Effector CD4-positive, alpha-beta T cell (primary cell): ENCODE data around the gene TSHR.
"Not testable (repeated sequence)": the region's sequence is repeated elsewhere in the genome, so short reads cannot be mapped to it uniquely, and the experiment has no call there.

Experiments used
- DNase-seq: peaks from one replicate; pipeline ENCODE4 v3.0.0-alpha.2; 2020

The TSHR gene

DNA sequence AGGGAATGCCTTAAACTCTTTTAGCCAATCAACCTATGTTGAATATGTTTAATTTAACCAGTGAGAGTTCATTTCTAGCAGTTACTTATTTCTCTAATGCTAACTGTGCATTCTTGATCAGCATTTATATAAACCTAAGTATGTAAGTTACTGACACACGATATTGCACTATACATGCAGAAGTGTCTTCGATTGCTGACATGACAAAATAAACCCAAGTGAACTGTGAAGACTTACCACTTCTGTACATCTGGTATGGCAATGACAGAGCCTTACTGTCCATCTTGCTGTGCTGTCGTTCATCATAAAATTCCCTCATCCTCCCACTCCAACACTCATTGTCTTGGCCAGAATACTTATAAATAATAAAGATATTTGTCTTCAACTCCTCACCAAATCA, 131.8 kb downstream of the TSHR start:
- no peak for DNase-seq

DNA sequence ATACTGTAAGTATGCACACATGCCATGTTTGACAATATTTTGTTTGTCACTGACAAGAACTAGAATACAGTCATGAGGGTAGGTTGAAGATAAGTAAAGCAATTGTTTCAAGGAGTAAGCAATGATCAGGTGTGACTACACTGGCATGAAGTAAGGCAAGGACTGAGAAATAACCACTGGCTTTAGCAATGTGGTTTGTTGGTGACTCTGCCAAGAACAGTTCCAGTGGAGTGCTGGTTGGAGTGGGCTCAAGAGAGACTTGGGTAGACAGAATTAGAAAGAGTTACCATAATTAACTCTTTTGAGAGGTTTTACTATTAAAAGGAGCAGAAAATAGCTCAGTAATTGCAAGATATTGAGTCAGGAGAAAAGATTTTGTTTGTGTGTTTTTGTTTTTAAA, 135.7 kb downstream of the TSHR start:
- DNase-seq: no peak

DNA sequence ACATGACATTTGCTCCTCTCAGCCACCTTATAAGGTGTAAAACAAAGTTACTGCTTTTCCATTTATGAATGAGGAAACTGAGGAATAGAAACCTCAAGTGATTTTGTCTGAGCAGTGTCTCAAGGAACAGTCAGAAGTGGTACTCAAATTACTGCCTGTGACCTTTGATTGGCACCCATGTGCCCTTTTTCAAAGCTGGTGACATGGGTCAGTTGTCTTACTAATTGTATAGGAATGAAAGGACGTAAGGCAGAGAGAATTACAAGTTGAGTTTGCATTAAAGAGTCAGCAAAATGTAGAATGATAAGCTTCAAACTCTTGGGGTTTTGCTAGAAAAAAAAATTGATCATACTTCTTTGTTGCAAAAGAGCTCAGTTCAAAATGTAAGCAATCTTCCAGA, 136.2 kb downstream of the TSHR start:
- DNase-seq: no peak

DNA sequence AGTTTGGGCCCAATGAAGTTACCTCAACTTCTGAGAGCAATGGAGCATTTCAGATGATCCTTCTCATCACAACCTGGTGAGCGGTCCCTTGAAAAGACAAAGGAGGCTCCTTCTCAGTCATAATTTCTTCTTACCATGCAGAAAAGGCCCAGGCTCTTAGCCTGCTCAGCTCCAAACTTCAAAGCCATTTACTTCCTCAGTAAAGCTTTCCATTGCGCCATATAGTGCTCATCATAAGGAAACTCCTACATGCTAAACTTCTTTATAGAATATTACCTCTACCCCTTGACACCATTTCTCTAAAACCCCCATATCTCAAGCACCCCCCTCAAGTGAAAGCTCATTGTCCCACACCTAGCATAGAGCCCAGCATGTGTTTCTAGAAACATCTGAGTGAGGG, 138.2 kb downstream of the TSHR start:
- no peak for DNase-seq

DNA sequence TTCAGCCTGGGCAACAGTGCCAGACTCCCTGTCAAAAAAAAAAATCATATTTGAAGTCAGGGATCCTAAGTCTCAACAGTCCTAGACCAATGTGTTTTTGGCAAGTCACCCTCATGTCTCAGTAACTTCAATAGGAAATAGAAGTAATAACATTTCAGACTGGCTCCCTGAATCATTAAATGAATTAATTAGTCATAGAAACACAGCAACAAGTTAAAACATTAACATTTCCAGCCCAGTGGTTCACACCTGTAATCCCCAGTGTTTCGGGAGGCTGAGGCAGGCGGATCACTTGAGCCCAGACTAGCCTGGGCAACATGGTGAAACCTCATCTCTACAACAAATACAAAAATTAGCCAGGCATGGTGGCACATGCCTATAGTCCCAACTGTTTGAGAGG, 140.1 kb downstream of the TSHR start:
- no peak for DNase-seq

DNA sequence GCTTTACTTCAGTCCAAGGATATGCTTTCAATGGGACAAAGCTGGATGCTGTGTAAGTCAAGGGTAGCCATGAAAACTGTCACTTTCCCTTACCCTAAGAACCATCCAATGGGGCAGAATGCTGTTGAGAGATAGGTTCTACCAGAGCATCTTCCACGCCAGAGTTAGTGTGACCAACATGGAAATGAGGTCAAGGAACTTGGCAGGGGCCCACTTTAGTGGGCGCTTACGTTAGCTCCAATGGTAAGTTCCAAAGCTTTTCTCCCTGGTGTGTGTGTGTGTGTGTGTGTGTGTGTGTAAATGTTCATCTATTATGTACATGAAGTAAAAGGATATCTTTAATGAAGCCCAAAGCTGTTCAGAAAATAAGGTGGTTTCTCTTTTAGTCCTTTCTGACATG, 141.2 kb downstream of the TSHR start:
- no peak for DNase-seq

DNA sequence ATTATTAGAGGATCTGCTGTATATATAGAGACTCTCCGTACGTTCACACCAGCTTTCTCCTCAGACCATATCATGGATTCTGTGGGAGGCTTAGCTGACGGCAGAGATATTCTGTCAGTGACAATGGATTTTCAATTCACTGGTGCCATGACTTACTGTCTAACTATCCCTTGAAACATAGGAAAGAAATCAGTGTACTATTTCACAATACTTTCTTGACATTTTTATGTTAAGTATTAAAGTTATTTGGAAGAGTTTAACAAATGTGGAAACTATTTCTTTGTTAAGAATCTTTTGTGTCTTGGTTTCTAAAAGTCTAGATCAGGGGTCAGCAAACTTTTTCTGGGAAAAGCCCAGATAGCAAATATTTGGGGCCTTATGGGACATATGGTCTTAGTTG, 146.8 kb downstream of the TSHR start:
- DNase-seq: no peak

DNA sequence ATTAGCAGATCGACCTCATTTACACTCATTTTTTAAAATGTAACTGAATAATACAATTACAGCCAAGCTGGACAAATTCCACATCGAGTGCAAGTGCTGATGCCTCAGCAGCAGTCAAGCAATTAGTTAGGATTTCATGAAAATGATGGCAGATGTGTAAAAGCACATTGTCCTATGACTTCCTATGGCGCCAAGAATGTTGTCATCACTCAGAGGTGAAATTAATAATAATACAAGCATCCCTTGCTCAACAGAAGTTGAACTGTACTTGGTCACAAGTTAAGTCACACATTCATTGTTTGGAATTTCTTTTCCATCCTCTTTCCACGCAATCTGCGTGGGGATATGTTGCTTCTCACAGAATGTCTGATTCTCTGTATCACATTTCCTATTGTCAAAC, 148.0 kb downstream of the TSHR start:
- no peak for DNase-seq

DNA sequence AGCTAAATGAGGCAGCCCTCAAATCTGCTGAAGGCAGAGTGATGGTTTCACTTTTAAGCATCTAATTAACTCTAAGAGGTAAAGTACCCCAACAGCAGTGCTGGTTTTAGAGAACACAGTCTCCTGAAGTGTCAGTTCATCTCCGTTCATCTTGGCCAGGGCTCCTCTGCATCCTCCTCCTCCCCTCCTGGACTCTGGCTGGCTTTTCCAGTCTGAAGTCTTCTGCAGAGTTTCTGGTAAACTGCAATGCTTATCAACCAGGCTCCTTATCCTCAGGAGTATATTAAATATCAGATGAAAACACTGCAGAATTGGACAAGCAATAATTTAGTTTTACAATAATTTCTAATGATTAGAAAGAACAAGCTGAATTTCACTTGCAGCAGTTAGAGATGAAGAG, 150.0 kb downstream of the TSHR start:
- DNase-seq: no peak

DNA sequence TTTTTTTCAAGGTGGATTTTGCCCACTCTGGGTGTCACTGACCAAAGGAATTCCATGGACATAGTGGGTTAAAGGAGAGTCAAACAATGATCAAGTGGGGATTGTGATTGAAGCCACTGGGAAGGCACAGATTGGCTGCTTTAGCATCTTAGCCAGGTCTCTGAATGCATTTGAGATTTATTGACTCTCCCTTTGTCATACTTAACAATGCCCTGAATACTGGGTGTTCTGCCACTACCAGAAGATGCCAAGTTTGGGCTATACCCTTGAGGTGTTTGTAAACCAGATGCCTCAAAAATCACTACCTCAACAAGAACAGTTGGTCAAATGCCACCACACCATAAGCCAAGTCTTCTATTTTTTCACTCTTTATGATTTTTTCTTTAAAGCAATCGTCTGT, 150.5 kb downstream of the TSHR start:
- no peak for DNase-seq

DNA sequence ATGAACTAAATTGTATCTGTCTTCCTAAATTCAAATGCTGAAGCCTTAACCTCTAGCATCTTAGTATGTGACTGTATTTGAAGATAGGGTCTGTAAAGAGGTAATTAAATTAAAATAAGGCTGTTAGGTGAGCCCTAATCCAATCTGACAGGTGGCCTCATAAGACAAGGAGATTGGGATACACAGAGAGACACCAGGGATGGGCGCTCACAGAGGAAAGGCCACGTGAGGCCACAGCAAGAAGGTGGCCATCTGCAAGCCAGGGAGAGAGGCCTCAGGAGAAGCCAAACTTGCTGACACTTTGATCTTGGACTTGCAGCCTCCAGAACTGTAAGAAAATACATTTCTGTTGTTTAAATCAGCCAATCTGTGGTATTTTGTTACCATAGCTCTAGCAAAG, 154.8 kb downstream of the TSHR start:
- no peak for DNase-seq

DNA sequence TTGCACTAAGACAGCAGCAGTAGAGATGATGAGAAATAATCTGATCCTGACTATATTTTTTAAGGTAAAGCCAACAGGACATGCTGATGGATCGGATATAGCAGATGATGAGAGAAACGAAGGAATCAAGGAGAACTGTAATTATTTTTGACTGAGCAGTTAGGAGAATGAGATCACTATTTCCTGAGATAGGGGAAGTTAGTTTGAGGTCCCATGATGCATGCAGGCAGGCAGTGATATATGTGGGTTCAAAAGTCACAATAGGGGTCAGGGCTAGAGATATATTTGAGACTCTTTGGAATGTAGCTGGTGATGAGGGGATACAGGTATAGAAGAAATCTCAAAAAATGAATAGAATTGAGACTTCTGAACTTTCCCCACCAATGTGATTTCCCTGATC, 157.8 kb downstream of the TSHR start:
- DNase-seq: no peak

DNA sequence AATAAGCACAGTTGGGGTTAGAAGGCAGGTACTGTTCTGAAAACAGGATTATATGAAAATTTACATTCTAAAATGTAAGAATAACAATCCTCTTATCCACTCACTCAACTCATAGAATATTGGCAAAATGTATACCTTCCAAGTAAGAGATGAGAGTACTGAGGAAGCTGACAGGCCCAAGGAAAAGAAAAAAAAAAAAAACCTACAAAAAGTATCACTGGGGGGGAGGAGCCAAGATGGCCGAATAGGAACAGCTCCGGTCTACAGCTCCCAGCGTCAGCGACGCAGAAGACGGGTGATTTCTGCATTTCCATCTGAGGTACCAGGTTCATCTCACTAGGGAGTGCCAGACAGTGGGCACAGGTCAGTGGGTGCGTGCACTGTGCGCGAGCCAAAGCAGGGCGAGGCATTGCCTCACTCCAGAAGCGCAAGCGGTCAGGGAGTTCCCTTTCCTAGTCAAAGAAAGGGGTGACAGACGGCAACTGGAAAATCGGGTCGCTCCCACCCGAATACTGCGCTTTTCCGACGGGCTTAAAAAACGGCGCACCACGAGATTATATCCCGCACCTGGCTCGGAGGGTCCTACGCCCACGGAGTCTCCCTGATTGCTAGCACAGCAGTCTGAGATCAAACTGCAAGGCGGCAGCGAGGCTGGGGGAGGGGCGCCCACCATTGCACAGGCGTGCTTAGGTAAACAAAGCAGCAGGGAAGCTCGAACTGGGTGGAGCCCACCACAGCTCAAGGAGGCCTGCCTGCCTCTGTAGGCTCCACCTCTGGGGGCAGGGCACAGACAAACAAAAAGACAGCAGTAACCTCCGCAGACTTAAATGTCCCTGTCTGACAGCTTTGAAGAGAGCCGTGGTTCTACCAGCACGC, 158.8 kb downstream of the TSHR start:
- DNase-seq: not testable (repeated sequence)

DNA sequence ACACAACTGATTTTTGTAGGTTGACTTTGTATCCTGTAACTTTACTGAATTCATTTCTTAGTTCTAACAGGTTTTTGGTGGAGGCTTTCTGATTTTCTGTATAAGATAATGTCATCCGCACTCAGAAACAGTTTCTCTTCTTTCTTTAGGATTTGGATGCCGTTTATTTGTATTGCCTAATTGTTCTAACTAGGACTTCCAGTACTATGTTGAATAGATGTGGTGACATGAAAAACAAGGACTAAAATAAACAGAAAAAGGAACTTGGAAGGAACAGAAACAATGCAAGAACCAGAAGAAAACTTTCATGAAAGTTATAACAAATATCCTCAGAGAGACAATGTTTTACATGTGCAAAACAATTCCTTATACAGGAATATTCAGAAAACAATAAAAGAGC, 165.1 kb downstream of the TSHR start:
- no peak for DNase-seq

DNA sequence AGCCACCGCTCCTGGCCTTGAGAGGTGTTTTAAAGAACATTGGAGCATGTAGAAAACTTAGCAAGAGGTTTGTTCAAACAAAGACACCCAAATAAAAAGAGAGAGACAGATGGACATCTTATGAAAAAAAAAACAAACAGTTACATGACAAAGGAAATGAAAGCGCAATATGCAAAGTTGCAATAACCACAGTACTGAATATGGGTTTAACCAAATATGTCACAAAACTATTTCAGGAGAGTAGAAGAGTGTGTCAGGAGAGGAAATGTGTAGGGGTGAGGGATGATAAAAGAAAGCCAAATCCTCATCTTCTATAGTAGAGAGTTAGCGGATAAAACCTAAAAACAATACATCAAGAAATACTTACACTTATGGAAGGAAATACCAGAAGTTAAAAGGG, 166.9 kb downstream of the TSHR start:
- DNase-seq: no peak

DNA sequence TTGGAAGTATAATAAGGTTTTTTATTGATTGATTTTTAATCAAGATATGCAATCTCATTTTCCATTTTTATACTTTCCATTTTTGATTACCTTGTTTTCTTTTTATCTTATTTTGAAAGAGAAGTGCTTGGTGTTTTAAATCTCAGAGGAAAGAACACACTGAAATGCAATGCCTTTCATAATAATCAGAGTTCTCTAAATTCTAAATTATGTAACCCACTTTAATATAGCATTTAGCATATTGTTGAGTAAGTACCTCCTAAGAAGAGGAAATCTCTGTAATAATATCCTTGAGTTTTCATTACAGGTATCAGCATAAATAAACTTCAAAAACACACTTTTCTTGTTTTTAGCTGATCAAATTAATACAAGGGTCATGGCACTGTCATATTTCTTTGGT, 168.4 kb downstream of the TSHR start:
- no peak for DNase-seq

DNA sequence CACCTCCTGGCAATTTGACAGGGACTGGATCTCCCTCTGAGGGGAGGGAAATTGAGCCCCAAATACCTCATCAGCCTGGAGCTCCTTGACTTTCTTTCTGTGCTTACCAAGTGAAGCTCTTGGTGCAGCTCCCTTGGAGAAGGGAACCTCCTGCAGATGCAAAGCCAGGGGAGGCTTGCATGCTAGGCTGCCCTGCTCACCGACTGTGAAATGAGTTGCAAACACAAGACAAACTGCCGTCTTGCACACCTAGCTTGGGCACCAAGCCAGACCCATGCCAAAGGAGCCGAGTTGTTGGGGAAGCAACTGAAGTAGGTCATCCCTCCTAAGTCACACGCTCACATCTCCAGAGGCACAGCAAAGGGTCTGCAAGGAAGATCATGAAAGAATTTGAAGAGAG, 170.1 kb downstream of the TSHR start:
- no peak for DNase-seq

DNA sequence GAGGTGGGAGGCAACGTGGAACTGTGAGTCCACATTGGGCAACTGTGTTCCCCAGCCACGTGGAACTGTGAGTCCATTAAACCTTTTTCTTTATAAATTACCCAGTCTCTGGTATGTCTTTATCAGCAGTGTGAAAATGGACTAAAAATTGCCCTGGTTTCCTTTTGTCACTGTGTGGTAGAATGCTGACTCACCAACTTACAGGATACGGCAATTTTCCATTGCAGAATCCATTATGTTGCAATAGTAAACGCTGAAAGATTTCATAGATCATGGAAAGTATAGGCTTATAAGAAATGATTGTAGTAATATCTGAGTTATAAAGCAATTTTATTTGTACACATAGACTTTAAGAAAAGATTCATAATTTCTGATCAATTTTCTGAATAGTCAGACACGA, 172.4 kb downstream of the TSHR start:
- DNase-seq: no peak

DNA sequence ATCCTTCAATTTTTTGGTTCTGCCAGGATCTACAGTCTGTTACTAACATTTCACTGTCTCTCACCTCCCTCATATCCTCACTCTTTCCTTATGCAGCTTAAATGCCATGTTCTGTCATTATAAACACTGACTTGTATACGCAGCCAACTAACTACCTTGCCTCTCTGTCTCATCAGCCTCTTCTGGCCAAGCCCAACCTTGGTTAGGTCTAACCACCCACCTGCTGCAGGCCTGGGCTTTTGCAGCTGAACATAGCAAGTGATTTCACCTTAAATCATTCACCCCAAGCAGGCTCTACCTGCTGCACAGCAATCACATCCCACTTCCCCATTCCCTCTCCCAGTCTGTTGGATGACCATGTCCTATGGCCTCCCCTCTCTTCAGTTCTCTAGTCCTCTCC, 173.8 kb downstream of the TSHR start:
- no peak for DNase-seq

DNA sequence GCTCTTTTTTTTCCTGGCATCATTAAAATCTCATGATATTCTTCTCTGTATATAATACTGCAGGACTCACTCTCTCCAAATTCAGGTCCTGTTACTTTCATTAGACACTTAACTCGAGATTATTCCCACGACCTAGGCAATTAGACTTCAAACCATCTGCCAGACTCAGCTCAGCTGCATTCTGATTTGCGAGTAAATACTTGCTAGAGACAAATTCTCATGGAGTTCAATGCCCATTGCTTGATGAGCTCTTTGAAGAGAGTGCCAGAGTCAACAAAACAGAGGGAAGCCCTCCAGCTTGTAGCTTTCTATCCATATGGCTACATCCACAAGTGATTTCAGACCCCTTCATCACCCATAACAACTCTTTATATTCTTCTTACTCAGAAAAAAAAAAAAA, 177.0 kb downstream of the TSHR start:
- no peak for DNase-seq

DNA sequence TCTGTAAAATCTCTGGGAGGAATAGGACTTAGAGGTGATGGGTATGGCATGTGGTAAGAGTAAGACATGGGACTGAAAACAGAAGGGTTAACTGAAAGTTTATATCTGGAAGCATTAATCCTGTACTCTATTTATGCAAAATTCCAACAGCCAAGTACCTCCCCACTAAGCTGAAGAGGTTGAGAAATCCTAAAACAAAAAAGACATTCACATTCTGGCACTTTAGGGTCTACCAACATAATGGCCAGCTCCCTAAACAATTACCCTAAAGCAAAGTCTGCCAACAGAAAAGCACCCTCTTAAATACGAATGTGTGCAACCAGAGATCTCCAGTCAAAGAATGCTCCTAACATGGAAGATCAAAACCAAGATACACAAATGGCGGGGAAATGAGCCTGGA, 178.0 kb downstream of the TSHR start:
- DNase-seq: no peak

DNA sequence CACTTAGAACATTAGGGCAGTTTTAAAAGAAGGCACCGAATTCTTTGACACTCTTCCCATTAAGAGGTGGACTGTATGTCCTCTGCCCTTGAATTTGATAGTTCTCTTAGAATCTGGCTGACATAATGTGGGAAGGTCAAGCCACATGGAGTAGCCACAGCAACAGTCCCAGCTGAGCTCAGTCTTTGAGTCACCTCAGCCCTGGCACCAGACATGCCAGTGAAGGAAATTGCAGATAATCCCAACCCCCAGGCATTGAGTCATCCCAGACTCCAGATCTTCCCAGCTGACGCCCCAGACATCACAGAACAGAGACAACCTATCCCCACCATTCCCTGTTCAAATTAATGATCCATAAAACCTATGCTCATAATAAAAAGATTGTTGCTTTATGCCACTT, 181.9 kb downstream of the TSHR start:
- DNase-seq: no peak

DNA sequence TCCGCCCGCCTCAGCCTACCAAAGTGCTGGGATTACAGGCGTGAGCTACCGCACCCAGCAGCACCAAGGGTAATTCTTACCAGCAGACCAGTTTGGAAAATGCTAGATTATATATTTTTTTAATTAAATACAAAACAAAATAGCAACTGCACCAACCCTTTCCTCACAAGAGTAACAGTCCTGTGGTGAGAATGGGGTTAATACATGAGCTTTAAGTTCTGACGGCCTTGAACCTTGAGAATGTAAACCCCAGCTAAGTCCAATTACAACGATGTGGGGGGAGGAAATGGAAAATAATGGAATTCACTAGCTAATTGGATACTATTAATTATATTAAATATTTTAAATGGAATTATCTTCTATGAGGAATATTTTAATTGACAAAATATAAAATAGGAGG, 183.0 kb downstream of the TSHR start:
- no peak for DNase-seq

DNA sequence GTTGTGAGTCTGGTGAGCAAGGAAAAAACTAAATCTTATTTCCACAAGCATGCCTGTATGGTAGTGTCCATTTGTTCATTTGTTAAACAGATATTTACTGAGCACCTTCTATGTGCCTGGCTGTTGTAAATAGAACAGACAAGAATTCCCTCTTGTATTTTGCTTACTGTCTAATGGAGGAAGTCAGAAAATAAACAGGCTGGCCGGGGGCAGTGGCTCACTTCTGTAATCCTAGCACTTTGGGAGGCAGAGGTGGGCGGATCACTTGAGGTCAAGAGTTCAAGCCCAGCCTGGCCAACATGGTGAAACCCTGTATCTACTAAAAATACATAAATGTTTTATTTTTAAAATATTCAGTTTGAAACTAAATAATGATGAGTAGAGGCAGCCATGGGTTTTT, 186.0 kb downstream of the TSHR start:
- DNase-seq: no peak

DNA sequence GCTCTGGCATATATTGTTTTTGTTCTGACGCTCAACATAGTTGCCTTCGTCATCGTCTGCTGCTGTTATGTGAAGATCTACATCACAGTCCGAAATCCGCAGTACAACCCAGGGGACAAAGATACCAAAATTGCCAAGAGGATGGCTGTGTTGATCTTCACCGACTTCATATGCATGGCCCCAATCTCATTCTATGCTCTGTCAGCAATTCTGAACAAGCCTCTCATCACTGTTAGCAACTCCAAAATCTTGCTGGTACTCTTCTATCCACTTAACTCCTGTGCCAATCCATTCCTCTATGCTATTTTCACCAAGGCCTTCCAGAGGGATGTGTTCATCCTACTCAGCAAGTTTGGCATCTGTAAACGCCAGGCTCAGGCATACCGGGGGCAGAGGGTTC, 188.4 kb downstream of the TSHR start:
- no peak for DNase-seq
